ENCODE measurements around the gene ATL1.
A peak's percentile ranks its signal among the peaks of the same experiment; 100 is the strongest.
"Not testable (repeated sequence)": the region's sequence is repeated elsewhere in the genome, so short reads cannot be mapped to it uniquely, and the experiment has no call there.

ATL1 gene

GRCh38 chr14:50538034-50538433 lies 21.9 kb upstream of the ATL1 start:
- not testable (repeated sequence) for DNase-seq

GRCh38 chr14:50539051-50539450 lies 20.9 kb upstream of the ATL1 start:
- DNase-seq = no peak

GRCh38 chr14:50541159-50541567 lies 18.8 kb upstream of the ATL1 start:
- DNase-seq = no peak

GRCh38 chr14:50542941-50543418 lies 17.0 kb upstream of the ATL1 start:
- DNase-seq = peak; percentile 56

GRCh38 chr14:50544911-50545310 lies 15.0 kb upstream of the ATL1 start:
- DNase-seq = no peak

- no peak for DNase-seq
Observed at GRCh38 chr14:50545618-50546017, 14.3 kb upstream of the ATL1 start.

GRCh38 chr14:50550294-50550693 lies 9.7 kb upstream of the ATL1 start:
- no peak for DNase-seq

GRCh38 chr14:50551877-50552276 lies 8.1 kb upstream of the ATL1 start:
- DNase-seq = no peak

- not testable (repeated sequence) for DNase-seq
Observed at GRCh38 chr14:50552796-50553195, 7.1 kb upstream of the ATL1 start.

- peak; percentile 70 for DNase-seq
Observed at GRCh38 chr14:50560931-50561285, 963 bp downstream of the ATL1 start.

- DNase-seq = no peak
Observed at GRCh38 chr14:50562841-50563240, 2.9 kb downstream of the ATL1 start.

- DNase-seq = no peak
Observed at GRCh38 chr14:50569714-50570274, 9.8 kb downstream of the ATL1 start.

- no peak for DNase-seq
Observed at GRCh38 chr14:50573862-50574261, 13.9 kb downstream of the ATL1 start.

GRCh38 chr14:50575769-50576168 lies 15.8 kb downstream of the ATL1 start:
- DNase-seq = no peak

- no peak for DNase-seq
Observed at GRCh38 chr14:50577982-50578381, 18.0 kb downstream of the ATL1 start.

- DNase-seq = no peak
Observed at GRCh38 chr14:50578433-50578832, 18.5 kb downstream of the ATL1 start.

- no peak for DNase-seq
Observed at GRCh38 chr14:50590464-50590863, 30.5 kb downstream of the ATL1 start.

GRCh38 chr14:50594577-50595316 lies 34.8 kb downstream of the ATL1 start:
- no peak for DNase-seq

GRCh38 chr14:50598765-50599164 lies 38.8 kb downstream of the ATL1 start:
- no peak for DNase-seq

- DNase-seq = no peak
Observed at GRCh38 chr14:50599700-50600444, 39.9 kb downstream of the ATL1 start.

GRCh38 chr14:50600849-50601248 lies 40.9 kb downstream of the ATL1 start:
- no peak for DNase-seq

GRCh38 chr14:50601394-50601793 lies 41.4 kb downstream of the ATL1 start:
- no peak for DNase-seq

GRCh38 chr14:50602035-50602434 lies 42.1 kb downstream of the ATL1 start:
- no peak for DNase-seq

- no peak for DNase-seq
Observed at GRCh38 chr14:50603565-50603964, 43.6 kb downstream of the ATL1 start.

Measured in stimulated activated CD4-positive, alpha-beta T cell treated with anti-CD3 and anti-CD28 coated beads, Interleukin-4, amount 100 ng/mL, for 24 hours (primary cell).